HG03354 (cell line): ENCODE measurements around the gene SCN2B.

Experiments
- ATAC-seq: cut with Tn5 transposase; IDR thresholded peaks from one replicate; pipeline ENCODE4 v1.9.1; 2021; ENCODE audit warnings: mild to moderate bottlenecking; ENCODE audit not compliant: unreplicated experiment, poor library complexity, severe bottlenecking

Gene SCN2B

DNA sequence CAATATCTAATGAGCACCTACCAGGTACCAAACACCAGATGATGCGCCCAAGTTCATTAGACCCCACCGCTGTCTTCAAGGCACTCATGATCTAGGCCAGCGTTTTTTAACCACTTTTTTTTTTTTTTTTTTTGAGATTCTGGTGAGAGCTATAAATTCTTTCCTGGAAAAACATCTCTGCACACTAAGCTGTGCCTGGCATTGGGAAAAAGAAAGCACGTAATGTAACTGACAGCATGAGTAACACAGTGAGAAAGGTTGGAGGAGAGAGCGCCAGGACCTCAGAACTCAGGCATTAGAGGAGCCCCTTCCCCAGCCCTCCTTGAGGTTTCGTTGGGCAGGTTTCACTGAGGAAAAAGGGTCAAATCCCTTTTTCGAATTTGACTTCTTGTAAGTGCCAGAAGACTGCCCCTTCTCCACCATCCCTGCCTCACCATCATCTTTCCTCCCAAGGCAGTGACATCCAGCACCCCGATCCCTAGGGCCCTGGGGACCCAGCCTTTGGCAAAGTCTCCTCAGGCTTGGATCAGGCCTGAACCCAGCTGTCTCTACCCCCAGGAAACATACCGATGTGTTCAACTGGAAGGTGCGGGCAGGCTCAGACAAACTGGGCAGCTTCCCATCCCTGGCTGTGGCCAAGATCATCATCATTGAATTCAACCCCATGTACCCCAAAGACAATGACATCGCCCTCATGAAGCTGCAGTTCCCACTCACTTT is 63.6 kb downstream of the SCN2B start:
- ATAC-seq, result no peak
